ENCODE measurements around the gene OR8K5. TPM values are rescaled to one million over a fixed set of nuclear protein-coding genes. Genes with fewer than 3 reads are reported as not detected.

The OR8K5 gene
- polyA plus RNA-seq, 2 of the 4 experiments (the other 2 are of a cell fraction), result not detected

DNA sequence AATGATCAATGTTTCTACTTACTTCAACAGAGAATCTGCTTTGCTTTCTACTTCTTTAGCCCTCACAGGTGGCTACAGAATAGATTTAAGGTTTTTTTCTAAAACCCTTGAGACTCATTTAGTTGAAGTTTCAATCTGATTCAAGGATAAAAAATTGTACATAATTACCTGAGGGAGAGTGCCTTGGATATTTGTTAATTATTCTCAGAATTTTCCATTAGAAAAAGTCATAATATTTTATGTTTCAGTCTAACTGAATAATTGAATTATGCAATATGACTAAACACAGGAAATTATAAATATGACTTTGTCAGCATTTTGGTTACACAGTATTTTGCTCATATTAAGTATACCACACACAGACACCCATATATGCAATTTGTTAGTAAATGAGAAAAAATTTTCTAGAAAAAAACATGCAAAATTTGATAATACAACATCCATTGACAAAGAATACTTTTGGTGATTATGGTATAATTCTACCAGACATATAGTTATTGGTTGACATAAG is 19.9 kb downstream of the OR8K5 start, which contains the start of gene OR8J3:
Gene OR8J3 (minus strand): TSS at position 51 of the 511 bp plus-strand sequence. CDS start 2,483 bp downstream, outside the sequence.
- ChIA-PET CTCF (no interaction called here), POLR2A (no interaction called here)

GRCh38 chr11:56122073-56122472 is 38.0 kb downstream of the OR8K5 start, which contains the start of gene OR8H3:
OR8H3 (plus strand) TSS chr11:56122373; CDS start chr11:56122373, 0 bp downstream.
- Histone ChIP-seq H3K4me1 (no peaks in the 10 kb centered on the region), H3K4me3 (no peak within 1 kb of the TSS), H3K9me3 (no peaks in the 10 kb centered on the region; the same call in 2 of the 3 replicates), H3K4me2 (no peak within 1 kb of the TSS), H3K27ac (no peak within 1 kb of the TSS)
- no peak for ATAC-seq
- no peak for DNase-seq (ENCODE audit: low read depth in 1 of 2, low spot score in 1 of 2)
- ChIA-PET POLR2A (no interaction called here), CTCF (no interaction called here)
- WGBS (ENCODE audit: missing lambda C conversion rate), result 3% methylated on average over 6 of the region's 6 CpGs
- TF ChIP-seq FOXS1 (CRISPR knock-in tag; IDR thresholded peaks at IDR 0.05) (no peak), CBX2 (IDR thresholded peaks at IDR 0.05; ENCODE audit: borderline replicate concordance, low read depth) (no peak), FOSL2 (IDR thresholded peaks at IDR 0.05) (no peak), FOSL2 (CRISPR knock-in tag; IDR thresholded peaks at IDR 0.05) (no peak), PBX3 (IDR thresholded peaks at IDR 0.05) (no peak), MAFK (IDR thresholded peaks at IDR 0.05; ENCODE audit: partially characterized antibody) (no peak), POLR2AphosphoS2 (conservative IDR thresholded peaks at IDR 0.05; ENCODE audit: low read length) (no peak), USF2 (IDR thresholded peaks at IDR 0.05) (no peak), HOXA7 (CRISPR knock-in tag; IDR thresholded peaks at IDR 0.05) (no peak), KDM1A (IDR thresholded peaks at IDR 0.05; ENCODE audit: low read depth) (no peak), GATA3 (IDR thresholded peaks at IDR 0.05; ENCODE audit: borderline replicate concordance) (no peak), RCOR1 (IDR thresholded peaks at IDR 0.05; ENCODE audit: low read depth, low read length) (no peak)
- FAIRE-seq, result no peak

More for the DNA sequence above, 19.9 kb downstream of the OR8K5 start, which contains the start of gene OR8J3:
- FAIRE-seq, result no peak
- H3K9me3 ChIP-seq, result no peaks in the 10 kb centered on the region
- no peak within 1 kb of the TSS for H3K27ac ChIP-seq
- H3K4me3 ChIP-seq, result no peak within 1 kb of the TSS
- TF ChIP-seq USF2 (IDR thresholded peaks at IDR 0.05) (no peak), MAFK (IDR thresholded peaks at IDR 0.05; ENCODE audit: partially characterized antibody) (peak; percentile 48), CHD2 (IDR thresholded peaks at IDR 0.05; ENCODE audit: low read length, partially characterized antibody) (no peak)
- peak within 1 kb of the TSS; percentile 45; the same call in 2 of the 3 replicates for H3K4me2 ChIP-seq
- ATAC-seq, result no peak
- no peak for DNase-seq (ENCODE audit: low read depth in 1 of 2, low spot score in 1 of 2)
- no peaks in the 10 kb centered on the region for H3K4me1 ChIP-seq

Other genes with a start within 250 kb of the OR8K5 start
- gene OR5W2, start 245.7 kb downstream of the OR8K5 start, polyA plus RNA-seq (2011; rRNA removed), result not detected in 2 replicates
- not detected in 3 replicates for gene OR5W2, start 245.7 kb downstream of the OR8K5 start, polyA plus RNA-seq (2017; fragmentation: RNase III; extraction: RNeasy Plus Mini Kit Qiagen cat#74134 plus additional on column Dnase treatment)
- gene OR5I1, start 223.9 kb downstream of the OR8K5 start, polyA plus RNA-seq (2011; rRNA removed), result not detected in 2 replicates
- gene OR5I1, start 223.9 kb downstream of the OR8K5 start, polyA plus RNA-seq (2017; fragmentation: RNase III; extraction: RNeasy Plus Mini Kit Qiagen cat#74134 plus additional on column Dnase treatment), result not detected in 3 replicates
- gene OR10AG1, start 190.4 kb downstream of the OR8K5 start, polyA plus RNA-seq (2011; rRNA removed), result not detected in 2 replicates
- gene OR10AG1, start 190.4 kb downstream of the OR8K5 start, polyA plus RNA-seq (2017; fragmentation: RNase III; extraction: RNeasy Plus Mini Kit Qiagen cat#74134 plus additional on column Dnase treatment), result not detected in 3 replicates
- not detected in 2 replicates for gene OR5F1, start 165.7 kb downstream of the OR8K5 start, polyA plus RNA-seq (2011; rRNA removed)
- not detected in 3 replicates for gene OR5F1, start 165.7 kb downstream of the OR8K5 start, polyA plus RNA-seq (2017; fragmentation: RNase III; extraction: RNeasy Plus Mini Kit Qiagen cat#74134 plus additional on column Dnase treatment)
- gene OR5AS1, start 132.7 kb downstream of the OR8K5 start, polyA plus RNA-seq (2011; rRNA removed), result not detected in 2 replicates
- not detected in 3 replicates for gene OR5AS1, start 132.7 kb downstream of the OR8K5 start, polyA plus RNA-seq (2017; fragmentation: RNase III; extraction: RNeasy Plus Mini Kit Qiagen cat#74134 plus additional on column Dnase treatment)
- not detected in 2 replicates for gene OR8I2, start 67.0 kb downstream of the OR8K5 start, polyA plus RNA-seq (2011; rRNA removed)
- gene OR8I2, start 67.0 kb downstream of the OR8K5 start, polyA plus RNA-seq (2017; fragmentation: RNase III; extraction: RNeasy Plus Mini Kit Qiagen cat#74134 plus additional on column Dnase treatment), result not detected in 3 replicates
- gene OR8H2, start 56.6 kb downstream of the OR8K5 start, polyA plus RNA-seq (2011; rRNA removed), result not detected in 2 replicates
- gene OR8H2, start 56.6 kb downstream of the OR8K5 start, polyA plus RNA-seq (2017; fragmentation: RNase III; extraction: RNeasy Plus Mini Kit Qiagen cat#74134 plus additional on column Dnase treatment), result not detected in 3 replicates
- gene OR8H3, start 37.9 kb downstream of the OR8K5 start, polyA plus RNA-seq (2011; rRNA removed), result not detected in 2 replicates
- not detected in 3 replicates for gene OR8H3, start 37.9 kb downstream of the OR8K5 start, polyA plus RNA-seq (2017; fragmentation: RNase III; extraction: RNeasy Plus Mini Kit Qiagen cat#74134 plus additional on column Dnase treatment)
- gene OR8J3, start 20.1 kb downstream of the OR8K5 start, polyA plus RNA-seq (2011; rRNA removed), result not detected in 2 replicates
- gene OR8J3, start 20.1 kb downstream of the OR8K5 start, polyA plus RNA-seq (2017; fragmentation: RNase III; extraction: RNeasy Plus Mini Kit Qiagen cat#74134 plus additional on column Dnase treatment), result not detected in 3 replicates
- gene OR5J2, start 16.3 kb upstream of the OR8K5 start, polyA plus RNA-seq (2011; rRNA removed), result not detected in 2 replicates
- gene OR5J2, start 16.3 kb upstream of the OR8K5 start, polyA plus RNA-seq (2017; fragmentation: RNase III; extraction: RNeasy Plus Mini Kit Qiagen cat#74134 plus additional on column Dnase treatment), result not detected in 3 replicates
- gene OR5T2, start 73.9 kb upstream of the OR8K5 start, polyA plus RNA-seq (2011; rRNA removed), result not detected in 2 replicates
- not detected in 3 replicates for gene OR5T2, start 73.9 kb upstream of the OR8K5 start, polyA plus RNA-seq (2017; fragmentation: RNase III; extraction: RNeasy Plus Mini Kit Qiagen cat#74134 plus additional on column Dnase treatment)
- gene OR5T3, start 91.9 kb upstream of the OR8K5 start, polyA plus RNA-seq (2011; rRNA removed), result not detected in 2 replicates
- gene OR5T3, start 91.9 kb upstream of the OR8K5 start, polyA plus RNA-seq (2017; fragmentation: RNase III; extraction: RNeasy Plus Mini Kit Qiagen cat#74134 plus additional on column Dnase treatment), result not detected in 3 replicates
- not detected in 2 replicates for gene OR5T1, start 113.8 kb upstream of the OR8K5 start, polyA plus RNA-seq (2011; rRNA removed)
- gene OR5T1, start 113.8 kb upstream of the OR8K5 start, polyA plus RNA-seq (2017; fragmentation: RNase III; extraction: RNeasy Plus Mini Kit Qiagen cat#74134 plus additional on column Dnase treatment), result not detected in 3 replicates
- not detected in 2 replicates for gene OR8H1, start 131.9 kb upstream of the OR8K5 start, polyA plus RNA-seq (2011; rRNA removed)
- not detected in 3 replicates for gene OR8H1, start 131.9 kb upstream of the OR8K5 start, polyA plus RNA-seq (2017; fragmentation: RNase III; extraction: RNeasy Plus Mini Kit Qiagen cat#74134 plus additional on column Dnase treatment)
- not detected in 2 replicates for gene OR8K3, start 154.8 kb upstream of the OR8K5 start, polyA plus RNA-seq (2011; rRNA removed)
- gene OR8K3, start 154.8 kb upstream of the OR8K5 start, polyA plus RNA-seq (2017; fragmentation: RNase III; extraction: RNeasy Plus Mini Kit Qiagen cat#74134 plus additional on column Dnase treatment), result not detected in 3 replicates
- not detected in 2 replicates for gene OR8K1, start 185.7 kb upstream of the OR8K5 start, polyA plus RNA-seq (2011; rRNA removed)
- not detected in 3 replicates for gene OR8K1, start 185.7 kb upstream of the OR8K5 start, polyA plus RNA-seq (2017; fragmentation: RNase III; extraction: RNeasy Plus Mini Kit Qiagen cat#74134 plus additional on column Dnase treatment)
- not detected in 2 replicates for gene OR8J1, start 194.0 kb upstream of the OR8K5 start, polyA plus RNA-seq (2011; rRNA removed)
- not detected in 3 replicates for gene OR8J1, start 194.0 kb upstream of the OR8K5 start, polyA plus RNA-seq (2017; fragmentation: RNase III; extraction: RNeasy Plus Mini Kit Qiagen cat#74134 plus additional on column Dnase treatment)
- gene OR8U1, start 215.3 kb upstream of the OR8K5 start, polyA plus RNA-seq (2011; rRNA removed), result not detected in 2 replicates
- gene OR8U1, start 215.3 kb upstream of the OR8K5 start, polyA plus RNA-seq (2017; fragmentation: RNase III; extraction: RNeasy Plus Mini Kit Qiagen cat#74134 plus additional on column Dnase treatment), result not detected in 3 replicates

Measured in A549 (cell line).